Measurements from ENCODE around the gene CHRM5.
"Not testable (repeated sequence)": the region's sequence is repeated elsewhere in the genome, so short reads cannot be mapped to it uniquely, and the experiment has no call there.

Gene CHRM5

GRCh38 chr15:34047893-34048775, 79.8 kb downstream of the CHRM5 start:
- no peak for TF ChIP-seq CTCF (IDR thresholded peaks at IDR 0.05; ENCODE audit: borderline replicate concordance, insufficient read depth, low read depth, low read length)
- H3K4me3 ChIP-seq (ENCODE audit: low read depth, low read length) = no peak overlapping the region

GRCh38 chr15:34049112-34049511, 80.8 kb downstream of the CHRM5 start:
- H3K4me3 ChIP-seq (ENCODE audit: low read depth, low read length) = no peak overlapping the region
- TF ChIP-seq CTCF (IDR thresholded peaks at IDR 0.05; ENCODE audit: borderline replicate concordance, insufficient read depth, low read depth, low read length) = no peak

GRCh38 chr15:34050385-34050784, 82.1 kb downstream of the CHRM5 start:
- H3K4me3 ChIP-seq (ENCODE audit: low read depth, low read length) = not testable (repeated sequence)

- TF ChIP-seq CTCF (IDR thresholded peaks at IDR 0.05; ENCODE audit: borderline replicate concordance, insufficient read depth, low read depth, low read length) = no peak
- no peak overlapping the region for H3K4me3 ChIP-seq (ENCODE audit: low read depth, low read length)
Observed at GRCh38 chr15:34054081-34054707, 85.9 kb downstream of the CHRM5 start.

- no peak for TF ChIP-seq CTCF (IDR thresholded peaks at IDR 0.05; ENCODE audit: borderline replicate concordance, insufficient read depth, low read depth, low read length)
- H3K4me3 ChIP-seq (ENCODE audit: low read depth, low read length) = no peak overlapping the region
Observed at GRCh38 chr15:34055868-34056595, 87.7 kb downstream of the CHRM5 start.

GRCh38 chr15:34056911-34057310, 88.6 kb downstream of the CHRM5 start:
- no peak for TF ChIP-seq CTCF (IDR thresholded peaks at IDR 0.05; ENCODE audit: borderline replicate concordance, insufficient read depth, low read depth, low read length)
- no peak overlapping the region for H3K4me3 ChIP-seq (ENCODE audit: low read depth, low read length)

GRCh38 chr15:34059476-34059875, 91.2 kb downstream of the CHRM5 start:
- TF ChIP-seq CTCF (IDR thresholded peaks at IDR 0.05; ENCODE audit: borderline replicate concordance, insufficient read depth, low read depth, low read length) = no peak
- no peak overlapping the region for H3K4me3 ChIP-seq (ENCODE audit: low read depth, low read length)

All from GM12875 (cell line).